WTC11 (cell line): ENCODE results near the gene CRLF1. TPM values are rescaled to one million over a fixed set of nuclear protein-coding genes. Genes with fewer than 3 reads are reported as not detected.

Experiments used
- ATAC-seq: fragments of 200-7000 bp; cut with Tn5 transposase; 2 replicates; pipeline ENCODE4 v1.10.0; 2021; ENCODE audit warnings: mild to moderate bottlenecking, moderate library complexity
- CTCF ChIA-PET: fragments of 300-600 bp; sonication (Branson Sonifier 250); formaldehyde crosslinking; loops from one replicate; lab custom pipeline; 2021; ENCODE audit warnings: antibody characterized with exemption; lab: Charles Lee
- POLR2A ChIA-PET: fragments of 350-600 bp; sonication (Branson Sonifier 250); formaldehyde crosslinking; loops from one replicate; lab custom pipeline; 2021; ENCODE audit warnings: antibody characterized with exemption; lab: Charles Lee
- DNase-seq: peaks from one replicate; pipeline ENCODE4 v3.0.0; 2021; ENCODE audit warnings: low spot score
- H3K27ac Mint-ChIP-seq: 2 replicates; pipeline ENCODE4 v1.8.0; 2021; ENCODE audit warnings: mixed read lengths
- H3K27me3 Mint-ChIP-seq: 2 replicates; pipeline ENCODE4 v1.8.0; 2021; ENCODE audit warnings: low read depth, mild to moderate bottlenecking, moderate library complexity, mixed read lengths
- H3K36me3 Mint-ChIP-seq: 2 replicates; pipeline ENCODE4 v1.8.0; 2021; ENCODE audit warnings: mixed read lengths
- H3K4me1 Mint-ChIP-seq: 2 replicates; pipeline ENCODE4 v1.8.0; 2022; ENCODE audit warnings: mixed read lengths
- H3K4me3 Mint-ChIP-seq: 2 replicates; pipeline ENCODE4 v1.8.0; 2021; ENCODE audit warnings: mild to moderate bottlenecking, moderate library complexity, mixed read lengths
- H3K9me3 Mint-ChIP-seq: 2 replicates; pipeline ENCODE4 v1.8.0; 2021; ENCODE audit warnings: mixed read lengths
- ATF2 ChIP-seq: sonication (generic); formaldehyde crosslinking; IDR thresholded peaks from 2 replicates; pipeline ENCODE4 v1.8.1; 2022; ENCODE audit warnings: low read depth, missing genetic modification reagents, borderline replicate concordance
- E2F1 ChIP-seq: sonication (generic); formaldehyde crosslinking; IDR thresholded peaks from 2 replicates; pipeline ENCODE4 v1.8.0; 2022; ENCODE audit warnings: mild to moderate bottlenecking, missing genetic modification reagents
- E2F4 ChIP-seq: sonication (generic); formaldehyde crosslinking; IDR thresholded peaks from 2 replicates; pipeline ENCODE4 v1.8.1; 2022; ENCODE audit warnings: low read depth, mild to moderate bottlenecking, moderate library complexity, missing genetic modification reagents, borderline replicate concordance
- E2F5 ChIP-seq: sonication (generic); formaldehyde crosslinking; IDR thresholded peaks from 2 replicates; pipeline ENCODE4 v1.8.1; 2022; ENCODE audit warnings: mild to moderate bottlenecking, moderate library complexity, missing genetic modification reagents
- ESRRA ChIP-seq: sonication (generic); formaldehyde crosslinking; IDR thresholded peaks from 2 replicates; pipeline ENCODE4 v1.8.1; 2022; ENCODE audit warnings: mild to moderate bottlenecking, missing genetic modification reagents, borderline replicate concordance
- IRF2 ChIP-seq: sonication (generic); formaldehyde crosslinking; IDR thresholded peaks from 2 replicates; pipeline ENCODE4 v1.8.0; 2022; ENCODE audit warnings: low read depth, missing genetic modification reagents, borderline replicate concordance
- JUN ChIP-seq: sonication (generic); formaldehyde crosslinking; IDR thresholded peaks from 2 replicates; pipeline ENCODE4 v1.8.0; 2023; ENCODE audit warnings: mild to moderate bottlenecking, missing genetic modification reagents
- MXD4 ChIP-seq: fragments of 250-450 bp; sonication (Bioruptor Pico); IDR thresholded peaks from 2 replicates; pipeline ENCODE4 v1.8.0; 2021; ENCODE audit warnings: mild to moderate bottlenecking, moderate library complexity, borderline replicate concordance
- MYBL2 ChIP-seq: sonication (generic); formaldehyde crosslinking; IDR thresholded peaks from 2 replicates; pipeline ENCODE4 v1.8.1; 2023; ENCODE audit warnings: mild to moderate bottlenecking, moderate library complexity, missing genetic modification reagents
- PRDM15 ChIP-seq: sonication (generic); formaldehyde crosslinking; IDR thresholded peaks from 2 replicates; pipeline ENCODE4 v1.8.0; 2022; ENCODE audit warnings: missing genetic modification reagents
- PRRX2 ChIP-seq: fragments of 250-450 bp; sonication (Bioruptor Pico); IDR thresholded peaks from 2 replicates; pipeline ENCODE4 v1.8.0; 2021; ENCODE audit warnings: mild to moderate bottlenecking
- RELA ChIP-seq: sonication (generic); formaldehyde crosslinking; IDR thresholded peaks from 2 replicates; pipeline ENCODE4 v1.8.1; 2022; ENCODE audit warnings: missing genetic modification reagents, mild to moderate bottlenecking, borderline replicate concordance
- SMAD3 ChIP-seq: sonication (generic); formaldehyde crosslinking; IDR thresholded peaks from 2 replicates; pipeline ENCODE4 v1.8.0; 2022; ENCODE audit warnings: missing genetic modification reagents, mild to moderate bottlenecking, borderline replicate concordance
- SP1 ChIP-seq: sonication (generic); formaldehyde crosslinking; conservative IDR thresholded peaks from 2 replicates; pipeline ENCODE4 v1.8.1; 2022; ENCODE audit warnings: missing genetic modification reagents
- TEAD1 ChIP-seq: sonication (generic); formaldehyde crosslinking; IDR thresholded peaks from 2 replicates; pipeline ENCODE4 v1.8.0; 2022; ENCODE audit warnings: mild to moderate bottlenecking, missing genetic modification reagents
- ZNF138 ChIP-seq: sonication (generic); formaldehyde crosslinking; conservative IDR thresholded peaks from 2 replicates; pipeline ENCODE4 v1.8.1; 2022; ENCODE audit warnings: mild to moderate bottlenecking, moderate library complexity, missing genetic modification reagents
- ZNF396 ChIP-seq: fragments of 250-450 bp; sonication (Bioruptor Pico); IDR thresholded peaks from 2 replicates; pipeline ENCODE4 v1.8.0; 2021; ENCODE audit warnings: mild to moderate bottlenecking, moderate library complexity, borderline replicate concordance
- total RNA-seq: library from RNA; stranded (reverse); gene quantifications from 3 replicates; pipeline ENCODE4 v1.2.3, GENCODE V29; 2021
- TF ChIP-seq, protein P1 (sequence below): sonication (generic); formaldehyde crosslinking; IDR thresholded peaks from 2 replicates; pipeline ENCODE4 v1.8.0; 2023; ENCODE audit warnings: missing genetic modification reagents, mild to moderate bottlenecking, borderline replicate concordance

The CRLF1 gene
- total RNA-seq, 1 experiment from 2014 or later: 36.4 TPM

GRCh38 chr19:18637673-18638630 lies 31.4 kb upstream of the CRLF1 start (continued):
- TF ChIP-seq, protein P1, sequence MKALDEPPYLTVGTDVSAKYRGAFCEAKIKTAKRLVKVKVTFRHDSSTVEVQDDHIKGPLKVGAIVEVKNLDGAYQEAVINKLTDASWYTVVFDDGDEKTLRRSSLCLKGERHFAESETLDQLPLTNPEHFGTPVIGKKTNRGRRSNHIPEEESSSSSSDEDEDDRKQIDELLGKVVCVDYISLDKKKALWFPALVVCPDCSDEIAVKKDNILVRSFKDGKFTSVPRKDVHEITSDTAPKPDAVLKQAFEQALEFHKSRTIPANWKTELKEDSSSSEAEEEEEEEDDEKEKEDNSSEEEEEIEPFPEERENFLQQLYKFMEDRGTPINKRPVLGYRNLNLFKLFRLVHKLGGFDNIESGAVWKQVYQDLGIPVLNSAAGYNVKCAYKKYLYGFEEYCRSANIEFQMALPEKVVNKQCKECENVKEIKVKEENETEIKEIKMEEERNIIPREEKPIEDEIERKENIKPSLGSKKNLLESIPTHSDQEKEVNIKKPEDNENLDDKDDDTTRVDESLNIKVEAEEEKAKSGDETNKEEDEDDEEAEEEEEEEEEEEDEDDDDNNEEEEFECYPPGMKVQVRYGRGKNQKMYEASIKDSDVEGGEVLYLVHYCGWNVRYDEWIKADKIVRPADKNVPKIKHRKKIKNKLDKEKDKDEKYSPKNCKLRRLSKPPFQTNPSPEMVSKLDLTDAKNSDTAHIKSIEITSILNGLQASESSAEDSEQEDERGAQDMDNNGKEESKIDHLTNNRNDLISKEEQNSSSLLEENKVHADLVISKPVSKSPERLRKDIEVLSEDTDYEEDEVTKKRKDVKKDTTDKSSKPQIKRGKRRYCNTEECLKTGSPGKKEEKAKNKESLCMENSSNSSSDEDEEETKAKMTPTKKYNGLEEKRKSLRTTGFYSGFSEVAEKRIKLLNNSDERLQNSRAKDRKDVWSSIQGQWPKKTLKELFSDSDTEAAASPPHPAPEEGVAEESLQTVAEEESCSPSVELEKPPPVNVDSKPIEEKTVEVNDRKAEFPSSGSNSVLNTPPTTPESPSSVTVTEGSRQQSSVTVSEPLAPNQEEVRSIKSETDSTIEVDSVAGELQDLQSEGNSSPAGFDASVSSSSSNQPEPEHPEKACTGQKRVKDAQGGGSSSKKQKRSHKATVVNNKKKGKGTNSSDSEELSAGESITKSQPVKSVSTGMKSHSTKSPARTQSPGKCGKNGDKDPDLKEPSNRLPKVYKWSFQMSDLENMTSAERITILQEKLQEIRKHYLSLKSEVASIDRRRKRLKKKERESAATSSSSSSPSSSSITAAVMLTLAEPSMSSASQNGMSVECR (CRISPR knock-in tag): no peak
- no peak for TF ChIP-seq E2F1 (CRISPR knock-in tag)
- no peak for TF ChIP-seq ZNF138 (CRISPR knock-in tag)

DNA sequence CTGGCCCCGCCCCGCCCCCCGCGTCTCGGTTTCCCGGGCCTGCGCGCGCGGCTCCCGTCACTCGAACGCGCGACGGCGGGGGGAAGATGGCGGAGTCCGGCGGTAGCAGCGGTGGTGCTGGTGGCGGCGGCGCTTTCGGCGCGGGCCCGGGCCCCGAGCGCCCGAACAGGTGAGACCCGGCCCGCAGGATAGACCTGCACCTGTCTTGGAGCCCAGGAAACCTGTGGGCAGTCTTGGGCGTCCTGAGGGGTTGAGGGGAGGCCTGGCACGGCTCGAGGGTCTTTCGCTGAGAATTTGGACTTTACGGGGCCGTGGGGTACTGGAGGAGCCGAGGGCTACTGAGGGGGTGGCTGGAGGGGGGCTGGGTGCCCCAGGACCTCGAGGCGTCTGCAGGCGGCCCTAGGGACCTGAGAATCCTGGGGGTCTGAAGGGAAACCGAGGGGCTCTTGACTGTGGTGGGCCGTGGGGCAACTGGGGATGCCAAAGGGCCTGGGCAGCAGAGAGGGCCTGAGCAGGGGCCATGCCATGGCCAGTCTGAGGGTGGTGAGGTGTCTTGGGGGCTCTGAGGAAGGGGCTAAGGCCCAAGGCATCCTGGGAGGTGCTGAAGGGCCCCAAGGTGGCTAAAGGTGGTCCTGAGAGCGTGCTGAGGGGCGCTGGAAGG lies 30.5 kb upstream of the CRLF1 start, which contains the start of gene KLHL26:
Gene KLHL26 (plus strand): TSS at position 60 of the 661 bp plus-strand sequence. CDS start 27 bp downstream, at position 87.
- ChIA-PET CTCF (interaction anchor here (0.6 kb wide), 1 partner anchor 16 kb away, joined by 4 read pairs; no protein-coding TSS in a partner anchor), POLR2A (no interaction called here)
- DNase-seq (no peak), ATAC-seq (no peak)
- H3K4me3 Mint-ChIP-seq: peak within 1 kb of the TSS; percentile 79
- peak within 1 kb of the TSS; percentile 97 for H3K27ac Mint-ChIP-seq
- no peaks in the 10 kb centered on the region for H3K9me3 Mint-ChIP-seq
- peaks cover 26% of the 10 kb centered on the region for H3K27me3 Mint-ChIP-seq
- H3K36me3 Mint-ChIP-seq: no peaks in the 10 kb centered on the region
- H3K4me1 Mint-ChIP-seq: peaks cover 12% of the 10 kb centered on the region
- no peak for TF ChIP-seq PRDM15 (CRISPR knock-in tag)
- no peak for TF ChIP-seq SMAD3 (CRISPR knock-in tag)
- 0 out of 2 replicates have a peak, but pooled peaks have one; percentile 26 for TF ChIP-seq JUN (CRISPR knock-in tag)
- no peak for TF ChIP-seq MYBL2 (CRISPR knock-in tag)
- no peak for TF ChIP-seq RELA
- TF ChIP-seq MXD4 (CRISPR knock-in tag): no peak
- no peak for TF ChIP-seq E2F4
- no peak for TF ChIP-seq ATF2 (CRISPR knock-in tag)
- TF ChIP-seq IRF2 (CRISPR knock-in tag): no peak
- no peak for TF ChIP-seq PRRX2 (CRISPR knock-in tag)
- TF ChIP-seq TEAD1 (CRISPR knock-in tag): no peak
- 0 out of 2 replicates have a peak, but pooled peaks have one; percentile 25 for TF ChIP-seq E2F5 (CRISPR knock-in tag)
- no peak for TF ChIP-seq ESRRA (CRISPR knock-in tag)
- no peak for TF ChIP-seq ZNF396 (CRISPR knock-in tag)
- TF ChIP-seq SP1: 0 out of 2 replicates have a peak, but pooled peaks have one; percentile 9
